G401 (cell line): Measurements from ENCODE around the gene TM4SF1. TPM values are rescaled to one million over a fixed set of nuclear protein-coding genes. Genes with fewer than 3 reads are reported as not detected.

Experiments
- DNase-seq: peaks from one replicate; pipeline ENCODE4 v3.0.0-alpha.2; 2015; ENCODE audit warnings: low spot score
- in situ Hi-C: cut with HindIII; loops from 2 replicates; pipeline ENCODE4 v1.10.0; 2016; ENCODE audit warnings: low sequenced_read_pairs, mixed read lengths
- total RNA-seq: library from RNA; depleted of rRNA; stranded (reverse); fragments of >200 nt; shearing (Covaris generic); gene quantifications from 2 replicates; pipeline ENCODE4 v1.2.3, GENCODE V29; 2014

Gene TM4SF1
- total RNA-seq, 1 experiment from 2014 or later: 1,132 TPM

DNA sequence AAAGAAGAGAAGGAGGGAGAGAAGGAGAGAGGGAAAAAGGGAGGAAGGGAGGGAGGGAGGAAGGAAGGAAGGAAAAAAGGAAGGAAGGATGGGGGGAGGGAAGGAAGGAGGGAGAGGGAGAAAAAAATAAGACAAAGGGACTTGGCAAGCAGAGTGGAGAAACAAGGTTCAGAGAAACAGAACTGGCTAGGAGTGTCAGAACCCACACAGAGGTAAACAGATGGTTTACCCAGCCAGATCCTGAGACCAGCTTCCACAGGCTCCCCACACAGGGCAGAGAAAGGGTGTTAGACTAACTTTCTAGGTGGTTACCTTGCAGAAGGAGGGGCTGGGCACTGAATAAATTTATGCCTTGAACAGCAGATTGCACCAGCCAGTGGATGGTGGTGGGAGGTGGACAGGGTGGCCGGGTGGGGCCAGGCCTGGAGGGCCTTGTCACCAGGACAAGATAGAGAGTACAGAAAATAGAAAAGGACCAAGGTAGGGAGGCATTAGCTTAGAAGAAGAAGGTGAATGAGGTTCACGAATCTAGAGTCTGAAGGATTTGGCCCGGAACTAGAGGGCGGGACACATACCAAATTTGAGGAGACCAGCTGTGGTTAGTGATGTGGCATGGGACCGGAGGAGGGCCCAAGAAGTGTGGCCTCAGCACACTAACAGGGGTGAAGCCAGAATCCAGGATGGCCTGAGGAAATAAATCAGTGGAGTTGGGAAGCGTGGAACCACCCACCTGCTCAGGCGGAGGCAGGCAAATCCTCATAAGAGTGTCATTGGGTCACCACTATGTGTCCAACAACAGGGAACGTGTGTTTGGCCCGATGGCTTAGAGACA lies 1.2 kb upstream of the TM4SF1 start:
- in situ Hi-C loops: no loop called here
- DNase-seq: no peak

GRCh38 chr3:149376718-149377407 lies 586 bp downstream of the TM4SF1 start:
- in situ Hi-C loops: no loop called here
- DNase-seq: no peak

DNA sequence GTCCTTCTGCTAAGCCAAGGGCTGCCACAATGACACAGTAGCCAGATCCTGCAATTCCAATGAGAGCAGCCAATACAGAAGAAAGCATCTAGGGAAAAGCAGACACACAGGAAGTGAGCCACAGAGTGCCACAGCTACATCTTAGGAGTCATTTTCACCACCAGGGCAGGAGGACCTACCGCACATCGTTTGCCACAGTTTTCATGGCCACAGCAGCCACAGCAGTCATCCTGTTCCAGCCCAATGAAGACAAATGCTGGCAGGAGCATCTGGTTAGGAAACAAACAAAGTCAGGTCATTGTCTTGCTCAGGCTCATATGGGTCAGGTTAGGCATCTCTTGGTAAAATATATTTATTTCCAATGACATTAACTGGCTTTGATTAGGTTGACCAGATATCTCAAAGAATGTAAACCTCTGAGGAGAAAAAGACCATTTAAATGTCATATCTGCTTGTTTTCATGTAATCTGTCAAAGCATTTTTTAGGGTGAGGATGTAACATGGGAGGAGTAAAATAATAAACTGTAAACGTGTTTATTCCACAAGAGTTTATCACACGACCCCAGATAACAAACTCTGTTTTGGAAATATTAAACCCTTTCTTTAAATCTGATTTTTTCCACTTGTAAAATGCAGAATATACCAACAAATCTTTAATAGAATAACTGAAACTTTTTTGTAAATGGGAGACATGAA lies 1.8 kb downstream of the TM4SF1 start:
- in situ Hi-C loops: no loop called here
- no peak for DNase-seq

DNA sequence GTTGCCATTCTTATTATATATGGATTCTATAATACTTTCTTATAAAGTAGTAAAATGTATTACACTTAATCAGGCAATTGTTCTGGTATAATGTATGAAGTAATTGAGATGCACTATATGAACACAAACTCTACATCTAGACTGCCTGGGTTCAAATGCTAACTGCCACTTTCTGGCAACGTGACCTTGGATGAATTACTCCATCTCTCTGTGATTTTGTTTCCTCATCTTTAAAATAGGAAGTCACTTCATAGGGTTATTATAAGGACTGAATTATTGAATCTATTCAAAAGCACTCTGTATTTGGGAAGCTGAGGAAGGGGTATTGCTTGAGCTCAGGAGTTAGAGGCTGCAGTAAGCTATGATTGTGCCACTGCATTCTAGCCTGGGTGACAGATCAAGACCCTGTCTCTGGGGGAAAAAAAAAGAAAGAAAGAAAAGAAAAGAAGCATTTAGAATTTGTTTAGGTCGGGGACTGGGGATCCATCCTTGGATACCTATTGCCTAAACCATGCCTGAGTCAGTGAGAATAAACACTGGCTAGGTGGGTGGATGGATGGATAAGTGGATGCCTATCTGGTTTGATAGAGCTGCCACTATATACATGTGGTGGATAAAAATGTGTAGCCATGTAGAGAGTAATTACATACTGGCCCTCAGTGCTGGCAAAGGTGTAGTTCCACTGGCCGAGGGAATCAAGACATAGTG lies 2.5 kb downstream of the TM4SF1 start:
- DNase-seq: no peak
- in situ Hi-C loops: no loop called here

DNA sequence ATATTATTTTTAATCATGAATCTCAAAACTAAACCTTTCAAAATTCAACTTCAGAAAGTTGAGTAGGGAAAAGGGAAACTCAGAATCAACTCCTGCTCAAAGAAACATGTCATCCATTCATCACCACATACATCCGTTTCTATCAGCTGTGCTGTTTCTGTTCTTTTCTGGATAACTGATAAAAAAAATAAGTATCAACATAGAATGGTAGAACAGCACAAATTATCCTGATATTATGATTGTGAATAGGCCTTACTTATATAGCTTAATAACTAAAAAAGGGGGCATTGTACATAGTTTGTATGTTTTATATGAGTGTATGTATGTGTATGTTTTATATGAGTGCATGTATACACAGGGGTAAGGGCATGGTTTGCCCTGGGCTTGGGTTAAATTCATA lies 3.1 kb downstream of the TM4SF1 start:
- in situ Hi-C loops: no loop called here
- no peak for DNase-seq

- in situ Hi-C loops: no loop called here
- no peak for DNase-seq
Measured at GRCh38 chr3:149373235-149374125, 4.0 kb downstream of the TM4SF1 start.

GRCh38 chr3:149371723-149372114 lies 5.7 kb downstream of the TM4SF1 start:
- in situ Hi-C loops: no loop called here

DNA sequence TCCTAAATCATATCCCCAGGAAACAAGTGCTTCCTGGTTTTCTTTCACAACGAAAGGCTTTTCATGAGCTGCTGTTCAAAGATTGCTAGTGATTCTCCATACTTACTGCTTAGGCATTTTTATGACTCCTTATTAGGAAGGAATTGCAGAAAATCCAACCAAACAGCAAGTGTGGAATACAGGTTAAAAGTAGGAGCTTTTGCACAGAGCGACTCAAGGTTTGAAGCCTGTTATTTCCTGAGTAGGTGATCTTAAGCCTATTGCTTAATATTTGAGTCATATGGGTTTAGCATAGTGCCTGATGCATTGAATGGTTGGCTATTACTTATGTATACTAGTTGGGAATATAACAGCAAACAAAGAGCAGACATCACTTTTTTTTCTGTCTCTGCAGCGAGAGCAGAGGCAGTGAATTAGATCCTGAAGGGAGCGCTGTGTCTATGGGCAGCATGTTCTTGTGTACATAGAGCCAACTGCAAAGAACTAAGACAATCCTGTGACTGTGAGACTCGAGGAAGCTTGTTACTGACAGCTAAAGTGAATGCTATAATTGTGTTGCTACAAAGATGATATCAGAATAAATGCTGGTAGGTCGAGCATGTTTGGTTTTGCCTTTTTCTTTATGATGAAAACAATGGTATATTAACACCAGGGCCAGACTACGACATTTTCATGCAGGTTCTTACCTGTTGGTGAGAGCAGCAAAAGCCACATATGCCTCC lies 6.3 kb downstream of the TM4SF1 start:
- no peak for DNase-seq
- in situ Hi-C loops: no loop called here

More at GRCh38 chr3:149371723-149372114, 5.7 kb downstream of the TM4SF1 start:
- no peak for DNase-seq

DNA sequence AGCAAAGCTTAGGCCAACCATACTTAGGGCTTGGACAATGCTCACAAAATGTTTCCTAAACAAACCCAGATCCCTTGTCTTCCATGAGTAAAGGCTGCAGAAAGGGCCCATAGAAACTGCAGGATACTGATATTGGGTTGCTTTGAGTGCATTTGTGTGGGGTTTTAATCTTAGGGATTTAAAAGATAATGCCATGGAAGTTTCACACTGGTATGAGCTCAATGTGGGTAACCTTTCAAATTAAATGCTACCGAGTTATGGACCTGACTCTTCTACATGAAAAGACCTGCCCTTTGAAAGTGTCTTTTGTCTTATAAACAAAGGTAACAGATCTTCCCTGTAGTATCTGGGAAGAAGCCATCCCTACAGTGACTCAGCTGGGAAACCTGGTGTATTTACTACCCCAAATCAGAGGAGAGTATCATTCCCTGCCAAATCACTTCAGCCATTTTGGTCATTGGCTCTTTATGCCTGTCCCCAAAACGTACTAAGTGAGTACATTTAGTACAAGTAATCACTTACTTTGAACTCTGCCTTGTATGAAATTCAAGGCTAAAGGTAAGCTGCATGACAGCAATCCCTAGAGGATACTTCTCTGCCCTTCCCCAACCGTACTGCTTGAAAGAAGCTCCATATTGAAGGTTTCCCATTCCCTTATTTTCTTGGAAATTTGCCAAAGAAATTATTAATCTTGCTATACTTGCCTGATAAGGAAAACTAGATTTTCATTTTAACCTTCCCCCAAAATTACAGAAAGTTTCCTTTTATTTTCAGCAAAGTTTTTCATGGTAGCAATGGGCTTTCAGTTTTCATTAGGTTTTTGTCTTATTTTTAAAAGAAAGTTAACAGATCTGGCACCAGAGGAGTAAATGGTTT lies 7.2 kb downstream of the TM4SF1 start:
- in situ Hi-C loops: no loop called here
- DNase-seq: peak; percentile 38

DNA sequence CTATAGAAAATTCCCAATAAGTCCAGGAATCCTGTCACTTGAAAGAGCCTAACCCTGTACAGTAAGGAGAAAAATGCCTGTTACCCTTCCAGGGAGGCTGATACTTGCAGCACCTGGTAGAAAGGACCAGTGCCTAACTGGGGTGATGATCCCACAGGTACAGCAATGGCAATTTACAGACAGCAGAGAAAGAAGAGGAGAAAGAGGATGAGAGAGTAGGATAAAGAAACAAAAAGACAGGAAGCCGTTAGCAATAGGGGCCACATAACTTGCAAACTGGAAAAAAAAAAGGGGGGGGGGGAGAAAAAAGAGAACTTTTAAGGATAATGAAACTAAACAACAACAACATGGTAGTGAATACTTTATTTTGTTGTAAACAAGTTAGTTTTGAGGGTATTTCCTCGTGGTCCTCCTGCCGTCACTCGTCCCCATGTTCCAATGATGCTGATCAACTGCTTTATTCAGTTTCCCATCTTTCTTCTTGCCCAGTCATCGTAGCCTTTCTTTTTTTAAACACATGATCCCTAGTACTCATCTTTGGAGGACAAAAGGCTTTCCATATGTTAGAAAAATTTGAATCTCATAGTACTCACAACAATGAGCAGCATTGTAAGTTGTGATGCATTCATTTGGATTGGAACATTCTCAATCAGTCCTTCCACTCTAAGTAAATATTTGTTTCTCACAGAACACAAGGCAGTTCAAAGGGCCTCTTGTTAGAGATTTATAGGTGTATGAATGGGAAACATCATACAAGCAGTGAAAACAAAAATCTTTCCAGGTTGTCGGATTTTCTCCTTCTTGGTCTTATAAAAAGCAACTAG lies 8.6 kb downstream of the TM4SF1 start:
- no peak for DNase-seq
- in situ Hi-C loops: no loop called here

GRCh38 chr3:149368201-149368673 lies 9.2 kb downstream of the TM4SF1 start:
- in situ Hi-C loops: no loop called here

DNA sequence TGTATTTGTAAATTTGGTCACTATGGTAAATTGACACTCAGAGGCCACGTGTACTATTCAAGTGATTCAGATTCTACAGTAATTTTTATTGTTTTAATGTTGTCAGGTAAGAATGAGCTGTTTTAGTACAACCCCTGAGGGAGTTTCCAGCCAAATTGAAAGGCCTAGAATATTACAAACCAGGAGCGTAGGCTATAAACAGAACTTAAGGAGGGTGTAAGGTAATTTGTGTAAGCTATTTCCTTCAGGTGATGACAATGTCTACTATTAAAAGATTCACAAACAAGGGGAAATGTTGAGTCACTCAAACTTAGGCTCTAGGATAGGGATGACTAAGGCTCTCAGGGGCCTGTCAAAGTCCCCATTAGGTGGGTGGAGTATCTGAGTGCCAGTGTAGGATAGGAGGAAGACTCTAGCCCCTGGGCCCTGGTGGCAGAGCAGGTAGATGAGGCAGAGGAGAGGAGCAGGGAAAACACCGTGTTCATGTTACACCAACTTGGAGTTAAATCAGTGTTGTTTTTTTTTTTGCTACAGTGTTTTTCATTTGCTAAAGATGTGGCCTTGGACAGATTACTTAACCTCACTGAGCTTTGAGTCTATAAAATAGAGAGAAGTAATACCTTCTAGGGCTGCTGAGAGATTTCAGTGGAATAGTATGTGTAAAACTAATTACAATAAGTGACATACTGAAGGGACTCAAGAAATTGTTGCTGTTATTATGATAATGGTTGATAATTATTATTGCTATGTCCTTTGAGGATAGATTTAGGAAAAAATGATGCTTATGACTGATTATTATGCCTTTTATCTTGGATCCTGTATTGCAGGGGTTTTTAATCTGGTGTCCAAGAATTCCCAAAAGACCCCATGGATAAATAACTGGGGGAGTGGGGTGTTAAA lies 10.3 kb downstream of the TM4SF1 start:
- DNase-seq: peak; percentile 70
- in situ Hi-C loops: no loop called here

More at GRCh38 chr3:149368201-149368673, 9.2 kb downstream of the TM4SF1 start:
- peak; percentile 47 for DNase-seq

DNA sequence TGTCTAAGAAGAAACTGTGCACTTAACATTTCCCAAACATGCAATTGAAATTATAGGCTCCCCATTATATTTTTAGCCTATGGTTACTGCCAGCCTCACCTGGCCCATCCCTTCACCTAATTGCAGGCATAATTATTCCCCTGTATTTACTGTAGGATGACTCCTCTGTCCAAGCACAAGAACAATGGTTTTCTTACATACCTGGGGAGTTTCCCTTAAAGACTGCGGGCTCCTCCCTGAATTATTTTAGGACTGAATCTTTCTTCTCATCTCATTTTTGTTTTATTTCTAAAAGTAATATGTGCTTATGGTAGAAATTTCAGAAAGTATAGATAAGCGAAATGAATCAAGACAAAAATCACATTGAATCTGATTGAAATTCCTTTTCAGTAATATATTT lies 11.4 kb downstream of the TM4SF1 start:
- no peak for DNase-seq
- in situ Hi-C loops: no loop called here

GRCh38 chr3:149364624-149365023 lies 12.8 kb downstream of the TM4SF1 start:
- no peak for DNase-seq
- in situ Hi-C loops: no loop called here

DNA sequence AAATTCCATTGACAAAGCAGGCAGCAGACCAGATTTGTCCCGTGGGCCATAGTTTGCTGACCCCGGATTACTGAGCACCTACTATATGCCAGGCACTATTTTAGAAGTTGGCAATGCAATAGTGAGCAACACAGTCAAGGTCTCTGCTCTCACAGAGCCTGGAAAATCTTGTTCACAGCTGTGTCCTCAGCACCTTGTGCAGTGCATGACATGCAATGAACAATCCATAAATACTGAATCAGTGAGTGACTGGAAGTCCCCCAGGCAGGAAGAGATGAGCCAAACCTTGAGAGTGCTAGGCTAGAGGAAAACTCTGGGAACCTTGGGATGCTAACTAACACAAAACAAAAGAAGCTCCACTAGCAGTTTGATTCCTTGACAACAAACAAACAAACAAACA lies 14.4 kb downstream of the TM4SF1 start:
- DNase-seq: no peak
- in situ Hi-C loops: no loop called here
